Transverse colon (tissue), 4 donors: ENCODE data around the gene RAB1A. TPM values are rescaled to one million over a fixed set of nuclear protein-coding genes. Genes with fewer than 3 reads are reported as not detected.

Experiments
- DNase-seq: peaks from one replicate; pipeline ENCODE4 v3.0.0-alpha.2; 2019
- H3K27ac ChIP-seq, 4 donors: fragments of 200-600 bp; sonication (generic); 2 replicates each; pipeline ENCODE4 v1.5.1; 2016 to 2018; ENCODE audit warnings: inconsistent platforms in 4 of 4
- H3K27me3 ChIP-seq: fragments of 200-600 bp; sonication (generic); 2 replicates; pipeline ENCODE4 v1.5.1; 2017; ENCODE audit warnings: inconsistent platforms
- H3K36me3 ChIP-seq, 4 donors: fragments of 200-600 bp; sonication (generic); 2 replicates each; pipeline ENCODE4 v1.5.1; 2017 to 2019; ENCODE audit warnings: inconsistent platforms in 4 of 4
- H3K4me1 ChIP-seq, 4 donors: fragments of 200-600 bp; sonication (generic); 2 replicates each; pipeline ENCODE4 v1.5.1; 2017 to 2020; ENCODE audit warnings: inconsistent platforms in 4 of 4
- H3K4me3 ChIP-seq, 4 donors: fragments of 200-600 bp; sonication (generic); 1 replicate in 1 of 4; 2 replicates in 3 of 4; pipeline versions ENCODE4 v1.5.1 to v1.6.1; 2017 to 2019; ENCODE audit warnings: inconsistent platforms in 4 of 4
- H3K9me3 ChIP-seq, 2 donors: fragments of 200-600 bp; sonication (generic); 2 replicates each; pipeline ENCODE4 v1.5.1; 2017 to 2019; ENCODE audit warnings: inconsistent platforms in 2 of 2
- EP300 ChIP-seq: sonication (generic); formaldehyde crosslinking; IDR thresholded peaks from one replicate; pipeline ENCODE4 v1.6.1; 2017; ENCODE audit warnings: antibody characterized with exemption, low read depth
- POLR2A ChIP-seq: fragments of 450-650 bp; IDR thresholded peaks from one replicate; pipeline ENCODE4 v1.6.1; 2016; ENCODE audit warnings: antibody characterized with exemption, mild to moderate bottlenecking, moderate library complexity
- POLR2AphosphoS5 ChIP-seq, 3 donors: sonication (generic); formaldehyde crosslinking; IDR thresholded peaks; one replicate each; pipeline ENCODE4 v1.6.1; 2016; ENCODE audit warnings: antibody characterized with exemption in 3 of 3
- WGBS, 2 donors: methylation state at CpG; one replicate each; pipeline ENCODE4 v1.1.5; 2018; ENCODE audit warnings: low coverage in 1 of 2; 5-methylcytosine and 5-hydroxymethylcytosine counted together
- in situ Hi-C, 4 donors: fragments of 200-750 bp; cut with MboI; loops; one replicate each; pipeline versions ENCODE4 v1.15.0 to v1.15.1; 2017; ENCODE audit warnings: low sequenced_read_pairs in 3 of 4, low pct_ligation_motif_present in 1 of 4, low pct_unique_long_range_greater_than_20kb in 1 of 4
- intact Hi-C: fragments of 100-400 bp; cut with DNase I; formaldehyde crosslinking; loops from one replicate; pipeline ENCODE4 v1.15.1; 2023; ENCODE audit warnings: low total_unique reads
- total RNA-seq, 4 donors: library from RNA; depleted of rRNA; stranded (reverse); fragments of >200 nt; gene quantifications; one replicate each; pipeline ENCODE4 v1.1.0, GENCODE V29; 2016
- TF ChIP-seq, protein P1 (sequence below), 5 experiments: fragments of 200-600 bp in 3 of 5; fragments of 450-650 bp in 2 of 5; sonication (generic) in 3 of 5; IDR thresholded peaks; 1 replicate in 2 of 5; 2 replicates in 3 of 5; pipeline ENCODE4 v1.5.1; 2016 to 2017; ENCODE audit warnings: antibody characterized with exemption in 5 of 5, inconsistent platforms in 3 of 5, mild to moderate bottlenecking in 2 of 5, moderate library complexity in 1 of 5

Gene RAB1A
- total RNA-seq, 4 donors from 2014 or later, result 16.9 to 98.3 (median 55.0) TPM

DNA sequence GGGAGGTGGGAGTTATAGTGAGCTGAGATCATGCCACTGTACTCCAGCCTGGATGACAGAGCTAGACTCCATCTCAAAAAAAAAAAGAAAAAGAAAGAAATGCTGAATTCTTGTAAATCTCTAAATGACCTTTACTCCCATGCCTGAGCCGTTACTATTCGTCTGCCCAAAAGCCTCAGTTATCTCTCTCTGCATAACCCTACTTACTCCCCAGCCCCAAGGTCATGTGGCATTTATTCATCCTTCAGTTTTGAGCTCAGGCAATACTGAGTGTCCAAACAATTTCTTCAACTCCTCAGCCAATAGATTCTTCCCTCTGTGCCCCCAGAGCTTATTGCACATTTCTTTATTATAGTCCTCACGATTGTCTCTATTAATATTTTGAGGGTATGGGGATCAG, 28.8 kb downstream of the RAB1A start:
- no peak for DNase-seq
- H3K27me3 ChIP-seq, result no peaks in the 10 kb centered on the region
- in situ Hi-C loops, result no loop called here
- WGBS, 2 donors, result 74 to 81% methylated on average over 3 of the region's 3 CpGs
- TF ChIP-seq, protein P1, sequence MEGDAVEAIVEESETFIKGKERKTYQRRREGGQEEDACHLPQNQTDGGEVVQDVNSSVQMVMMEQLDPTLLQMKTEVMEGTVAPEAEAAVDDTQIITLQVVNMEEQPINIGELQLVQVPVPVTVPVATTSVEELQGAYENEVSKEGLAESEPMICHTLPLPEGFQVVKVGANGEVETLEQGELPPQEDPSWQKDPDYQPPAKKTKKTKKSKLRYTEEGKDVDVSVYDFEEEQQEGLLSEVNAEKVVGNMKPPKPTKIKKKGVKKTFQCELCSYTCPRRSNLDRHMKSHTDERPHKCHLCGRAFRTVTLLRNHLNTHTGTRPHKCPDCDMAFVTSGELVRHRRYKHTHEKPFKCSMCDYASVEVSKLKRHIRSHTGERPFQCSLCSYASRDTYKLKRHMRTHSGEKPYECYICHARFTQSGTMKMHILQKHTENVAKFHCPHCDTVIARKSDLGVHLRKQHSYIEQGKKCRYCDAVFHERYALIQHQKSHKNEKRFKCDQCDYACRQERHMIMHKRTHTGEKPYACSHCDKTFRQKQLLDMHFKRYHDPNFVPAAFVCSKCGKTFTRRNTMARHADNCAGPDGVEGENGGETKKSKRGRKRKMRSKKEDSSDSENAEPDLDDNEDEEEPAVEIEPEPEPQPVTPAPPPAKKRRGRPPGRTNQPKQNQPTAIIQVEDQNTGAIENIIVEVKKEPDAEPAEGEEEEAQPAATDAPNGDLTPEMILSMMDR (IDR thresholded peaks at IDR 0.05), result no peak
- TF ChIP-seq POLR2A (no peak), EP300 (no peak), POLR2AphosphoS5 (IDR thresholded peaks at IDR 0.05) (no peak)
- intact Hi-C loops, result no loop called here
- no peak overlapping the region for H3K27ac ChIP-seq
- H3K4me1 ChIP-seq, result peaks cover 0 to 25% (median 2%) of the 10 kb centered on the region in 4 donors
- no peaks in the 10 kb centered on the region for H3K9me3 ChIP-seq
- H3K36me3 ChIP-seq, result peaks cover 0 to 30% (median 12%) of the 10 kb centered on the region in 4 donors
- no peak overlapping the region for H3K4me3 ChIP-seq

DNA sequence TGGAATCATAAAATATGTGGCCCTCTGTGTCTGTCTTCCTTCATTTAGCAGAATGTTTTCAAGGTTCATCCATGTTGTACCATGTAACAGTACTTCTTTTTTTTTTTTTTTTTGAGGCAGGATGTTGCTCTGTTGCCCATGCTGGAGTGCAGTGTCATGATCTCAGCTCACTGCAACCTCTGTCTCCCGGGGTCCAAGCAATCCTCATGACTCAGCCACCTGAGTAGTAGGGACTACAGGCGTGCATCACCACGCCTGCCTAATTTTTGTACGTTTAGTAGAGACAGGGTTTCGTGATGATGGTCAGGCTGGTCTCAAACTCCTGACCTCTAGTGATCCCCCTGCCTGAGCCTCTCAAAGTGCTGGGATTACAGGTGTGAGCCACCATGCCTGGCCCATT, 31.2 kb downstream of the RAB1A start:
- TF ChIP-seq POLR2AphosphoS5 (IDR thresholded peaks at IDR 0.05), result no peak
- Histone ChIP-seq H3K27ac (no peak overlapping the region), H3K27me3 (no peaks in the 10 kb centered on the region), H3K36me3 (peaks cover 0 to 30% (median 10%) of the 10 kb centered on the region in 4 donors), H3K4me1 (peaks cover 3 to 24% (median 5%) of the 10 kb centered on the region in 4 donors), H3K4me3 (no peak overlapping the region), H3K9me3 (no peaks in the 10 kb centered on the region)
- in situ Hi-C loops (no loop called here), intact Hi-C loops (no loop called here)
- DNase-seq, result no peak
- WGBS, 2 donors, result 90% methylated on average over 5 of the region's 5 CpGs; no CpG with 5 or more reads in 1 of the 2 donors

DNA sequence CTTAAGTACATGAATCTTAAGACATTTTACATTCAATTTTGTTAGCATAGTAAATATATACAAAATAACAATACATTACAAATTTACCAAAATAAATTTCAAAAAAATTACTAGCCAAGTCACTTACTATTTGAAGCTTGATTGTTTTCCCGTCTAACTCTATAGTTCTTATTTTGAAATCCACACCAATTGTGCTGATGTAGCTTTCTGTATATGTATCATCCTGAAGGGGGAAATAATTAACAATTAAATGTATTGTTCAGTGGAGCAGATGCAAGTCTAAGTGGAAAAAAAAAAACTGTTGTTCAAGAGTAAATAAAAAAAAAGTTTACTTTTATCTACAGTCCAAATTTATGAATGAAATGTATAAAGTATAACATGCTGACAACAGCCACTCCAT, 32.1 kb downstream of the RAB1A start:
- no peak overlapping the region for H3K27ac ChIP-seq
- no peak overlapping the region for H3K4me3 ChIP-seq
- 43 to 59% methylated on average over 1 of the region's 1 CpG for WGBS, 2 donors
- no peak for DNase-seq
- H3K36me3 ChIP-seq, result peaks cover 0 to 25% (median 7%) of the 10 kb centered on the region in 4 donors
- in situ Hi-C loops (no loop called here), intact Hi-C loops (no loop called here)
- no peaks in the 10 kb centered on the region for H3K27me3 ChIP-seq
- H3K9me3 ChIP-seq, result no peaks in the 10 kb centered on the region
- H3K4me1 ChIP-seq, result peaks cover 4 to 32% (median 10%) of the 10 kb centered on the region in 4 donors
- TF ChIP-seq EP300 (no peak), POLR2A (no peak), POLR2AphosphoS5 (IDR thresholded peaks at IDR 0.05) (no peak)
- TF ChIP-seq, protein P1 (IDR thresholded peaks at IDR 0.05), result no peak

DNA sequence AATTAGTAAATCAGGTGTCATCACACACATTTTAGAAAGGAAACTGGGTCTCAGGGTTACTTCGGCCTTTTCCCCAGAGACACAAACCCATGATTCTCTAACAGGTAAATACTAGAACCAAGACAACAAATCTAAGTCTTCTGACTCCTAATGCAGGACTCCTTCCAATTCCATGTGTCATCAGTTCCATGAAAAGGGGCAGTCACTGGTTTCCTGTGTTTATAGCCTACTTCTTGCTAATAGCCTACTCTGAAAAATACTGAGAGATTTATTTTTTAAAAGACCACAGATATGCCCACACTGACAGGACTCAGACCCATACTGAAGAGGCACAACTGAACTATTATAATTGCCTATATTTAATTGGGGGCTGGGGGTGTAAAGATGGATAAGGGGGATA, 33.0 kb downstream of the RAB1A start:
- no peak overlapping the region for H3K27ac ChIP-seq
- no peaks in the 10 kb centered on the region for H3K27me3 ChIP-seq
- in situ Hi-C loops, result no loop called here
- intact Hi-C loops, result no loop called here
- H3K4me1 ChIP-seq, result peaks cover 4 to 33% (median 10%) of the 10 kb centered on the region in 4 donors
- no peak overlapping the region for H3K4me3 ChIP-seq
- H3K9me3 ChIP-seq, result no peaks in the 10 kb centered on the region
- WGBS, 2 donors, result 67 to 88% methylated on average over 1 of the region's 1 CpG
- H3K36me3 ChIP-seq, result peaks cover 0 to 20% (median 9%) of the 10 kb centered on the region in 4 donors
- no peak for TF ChIP-seq EP300
- TF ChIP-seq POLR2A, result no peak
- no peak for TF ChIP-seq POLR2AphosphoS5 (IDR thresholded peaks at IDR 0.05)
- TF ChIP-seq, protein P1 (IDR thresholded peaks at IDR 0.05), result no peak
- DNase-seq, result no peak

DNA sequence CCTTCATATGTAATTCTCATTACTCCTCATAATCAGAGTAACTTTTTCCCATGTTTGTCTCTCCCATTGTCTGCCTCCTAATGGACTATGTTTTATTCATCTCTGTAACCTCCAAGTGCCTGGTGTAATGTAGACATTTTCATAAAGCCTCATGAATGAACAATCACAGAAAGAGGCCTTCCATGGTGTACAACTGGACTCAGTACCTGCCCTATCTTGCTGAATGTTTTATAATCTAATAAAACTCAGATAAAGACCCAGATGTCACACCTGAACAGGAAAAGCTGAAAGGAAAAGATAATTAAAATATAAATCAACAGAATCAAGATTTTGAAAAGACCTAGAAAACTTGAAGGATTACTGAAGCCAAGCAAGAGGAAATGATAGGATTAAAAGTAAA, 36.7 kb downstream of the RAB1A start:
- TF ChIP-seq, protein P1 (IDR thresholded peaks at IDR 0.05), result no peak
- TF ChIP-seq POLR2AphosphoS5 (IDR thresholded peaks at IDR 0.05), result no peak
- no peak for TF ChIP-seq POLR2A
- TF ChIP-seq EP300, result no peak
- H3K9me3 ChIP-seq, result no peaks in the 10 kb centered on the region
- H3K36me3 ChIP-seq, result peaks cover 0 to 21% (median 9%) of the 10 kb centered on the region in 4 donors
- intact Hi-C loops (no loop called here), in situ Hi-C loops (no loop called here)
- DNase-seq, result no peak
- peak overlapping the region in 2 of 4 donors; percentile 33 to 46 for H3K27ac ChIP-seq
- no peaks in the 10 kb centered on the region for H3K27me3 ChIP-seq
- no peak overlapping the region for H3K4me3 ChIP-seq
- peaks cover 4 to 29% (median 10%) of the 10 kb centered on the region in 4 donors for H3K4me1 ChIP-seq
